ENCODE data around the gene JTB. TPM values are rescaled to one million over a fixed set of nuclear protein-coding genes. Genes with fewer than 3 reads are reported as not detected.
"Not testable (repeated sequence)": the region's sequence is repeated elsewhere in the genome, so short reads cannot be mapped to it uniquely, and the experiment has no call there.

JTB gene
- total RNA-seq, result 100 to 1,000 TPM; 120 to 127 TPM

DNA sequence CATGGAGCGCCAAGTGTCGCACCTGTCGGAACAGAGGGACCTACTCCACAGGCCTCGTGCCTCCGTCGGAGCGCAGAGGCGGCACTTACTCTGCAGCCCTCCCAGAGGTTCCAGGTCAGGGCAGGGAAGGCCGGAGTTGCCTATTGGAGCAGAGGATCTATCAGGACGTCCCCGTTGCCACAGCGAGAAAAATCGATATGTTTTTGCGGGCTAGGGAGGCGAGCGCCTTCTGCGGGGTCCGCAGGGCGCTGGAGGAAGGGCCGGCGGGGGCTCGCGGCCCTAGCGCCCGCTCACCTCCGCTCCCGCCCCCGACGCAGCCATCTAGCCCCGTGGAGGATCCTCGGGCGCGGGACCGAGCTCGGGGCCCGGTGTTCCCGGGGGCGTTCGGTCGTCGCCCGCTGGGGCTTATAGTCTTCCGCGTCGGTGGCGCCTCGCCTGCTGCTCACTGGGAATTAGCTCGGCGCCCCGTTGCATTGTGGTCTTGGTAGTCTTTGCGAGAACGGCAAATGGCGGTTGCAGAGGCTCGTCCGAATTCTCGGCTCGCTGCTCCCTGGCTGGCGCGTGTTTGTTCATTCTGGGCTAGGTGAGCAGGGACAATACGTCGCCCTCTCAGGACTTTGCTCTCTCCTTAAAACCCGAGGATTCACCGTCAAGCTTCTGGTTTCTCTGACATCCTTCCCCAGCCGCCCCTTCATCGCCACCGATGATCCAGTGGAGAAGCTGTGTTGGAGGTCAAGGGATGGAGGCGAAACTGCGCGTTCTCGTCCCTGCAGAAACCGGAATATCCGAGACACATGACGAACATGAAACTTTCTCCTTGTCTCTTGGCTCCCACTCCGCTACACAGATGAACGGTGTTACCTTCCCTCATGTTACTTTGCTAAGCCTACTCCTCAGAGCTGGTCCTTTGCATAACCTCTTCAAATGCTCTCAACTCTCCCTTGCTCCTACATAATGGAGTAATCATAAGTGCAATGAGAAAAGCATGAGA lies at the start of gene JTB:
JTB (minus strand) TSS at position 425 of the 991 bp plus-strand sequence; CDS start at position 3, 422 bp downstream.
- no peaks in the 10 kb centered on the region for H3K27me3 Mint-ChIP-seq
- CTCF ChIA-PET, result interaction anchor here (0.6 to 5.0 kb wide), 9 partner anchors 8 to 269 kb away, joined by 3 to 48 read pairs (median 11); partner anchors contain the start of genes CREB3L4, DENND4B, RAB13 and RPS27
- DNase-seq, result peak; percentile 89
- peaks cover 42% of the 10 kb centered on the region for H3K36me3 Mint-ChIP-seq (ENCODE audit: low read depth)
- POLR2A ChIA-PET, result interaction anchor here (0.6 to 7.4 kb wide), 29 partner anchors 8 to 432 kb away, joined by 3 to 118 read pairs (median 4); partner anchors contain the start of genes CHTOP, CREB3L4, CRTC2 and DENND4B
- H3K4me3 Mint-ChIP-seq, result peak within 1 kb of the TSS; percentile 97
- H3K27ac Mint-ChIP-seq, result peak within 1 kb of the TSS; percentile 89
- H3K4me1 Mint-ChIP-seq, result peaks cover 49% of the 10 kb centered on the region
- H3K9me3 Mint-ChIP-seq, result no peaks in the 10 kb centered on the region

DNA sequence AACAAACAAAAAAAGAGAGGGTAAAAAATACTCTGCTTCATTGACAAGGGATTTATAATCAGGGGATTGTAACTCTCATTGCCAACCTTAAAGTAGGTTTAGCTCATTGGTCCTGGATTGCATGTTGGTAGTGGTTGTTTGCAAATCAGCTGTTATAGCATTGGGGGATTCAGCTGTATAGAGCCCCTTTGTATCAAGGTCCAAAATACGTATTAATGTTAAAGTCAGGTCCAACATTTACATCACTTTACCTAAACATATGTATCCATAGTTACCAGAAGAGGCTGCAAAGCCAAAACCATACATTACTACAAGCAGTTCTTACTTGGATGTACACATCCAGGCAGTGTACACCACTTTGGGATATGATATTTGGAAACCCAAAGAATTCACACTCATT lies 42.5 kb upstream of the JTB start:
- Mint-ChIP-seq H3K36me3 (ENCODE audit: low read depth) (no peaks in the 10 kb centered on the region), H3K27ac (no peak overlapping the region), H3K27me3 (no peaks in the 10 kb centered on the region), H3K4me3 (no peak overlapping the region), H3K9me3 (no peaks in the 10 kb centered on the region), H3K4me1 (no peaks in the 10 kb centered on the region)
- ChIA-PET CTCF (no interaction called here), POLR2A (no interaction called here)
- no peak for DNase-seq

DNA sequence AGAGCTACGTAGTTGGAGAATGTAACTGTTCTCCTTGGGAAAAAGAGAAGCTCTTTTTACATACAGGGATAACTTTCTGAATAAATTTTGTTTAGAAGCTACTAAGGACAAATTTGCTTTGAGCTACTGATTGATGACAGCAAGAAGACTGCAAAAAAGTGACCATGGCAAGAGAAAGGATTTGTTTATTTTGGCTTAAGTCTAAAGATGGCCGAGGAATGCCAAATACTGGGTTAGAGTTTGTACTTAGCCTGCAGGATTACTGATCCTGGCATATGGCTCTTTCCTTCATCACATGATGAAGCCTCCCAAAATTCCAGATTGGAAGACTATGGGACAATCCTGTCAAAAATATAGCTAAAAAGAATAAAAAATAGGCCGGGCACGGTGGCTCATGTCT lies 41.8 kb upstream of the JTB start:
- Mint-ChIP-seq H3K27me3 (no peaks in the 10 kb centered on the region), H3K4me3 (no peak overlapping the region), H3K4me1 (no peaks in the 10 kb centered on the region), H3K27ac (no peak overlapping the region), H3K9me3 (no peaks in the 10 kb centered on the region), H3K36me3 (ENCODE audit: low read depth) (no peaks in the 10 kb centered on the region)
- no peak for DNase-seq
- POLR2A ChIA-PET, result no interaction called here
- CTCF ChIA-PET, result no interaction called here

DNA sequence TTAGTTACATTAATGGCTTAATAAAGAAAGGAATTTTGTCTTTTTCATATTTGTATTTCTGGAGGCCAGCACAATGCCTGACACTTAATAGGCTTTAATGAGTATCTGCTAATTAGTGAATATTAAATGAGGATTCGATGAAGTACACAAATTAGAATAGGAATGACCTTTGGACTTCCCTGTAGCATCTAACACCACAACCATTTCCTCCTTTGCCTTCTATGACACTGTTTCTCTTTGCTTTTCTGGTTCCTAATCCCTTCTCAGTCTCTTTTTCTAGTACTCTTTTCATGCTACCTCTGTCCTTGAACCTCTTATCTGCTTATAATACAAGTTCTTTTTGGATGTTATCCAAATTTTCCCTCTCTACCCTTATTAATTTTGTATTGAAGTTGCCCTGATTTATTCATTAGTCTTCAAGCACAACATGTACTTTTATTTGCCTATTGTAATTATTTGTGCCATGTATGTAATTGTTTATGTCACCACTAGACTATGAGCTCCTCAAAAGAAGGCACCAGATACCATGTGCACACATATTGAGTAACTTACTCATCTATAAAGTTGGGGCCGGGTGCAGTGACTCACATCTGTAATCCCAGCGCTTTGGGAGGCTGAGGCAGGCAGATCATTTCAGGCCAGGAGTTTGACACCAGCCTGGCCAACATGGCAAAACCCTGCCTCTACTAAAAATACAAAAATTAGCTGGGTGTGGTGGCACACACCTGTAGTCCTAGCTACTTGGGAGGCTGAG lies 36.9 kb upstream of the JTB start:
- POLR2A ChIA-PET, result interaction anchor here (0.6 kb wide), 1 partner anchor 37 kb away, joined by 3 read pairs; the partner anchor contains the start of gene JTB
- CTCF ChIA-PET, result no interaction called here
- Mint-ChIP-seq H3K27me3 (no peaks in the 10 kb centered on the region), H3K9me3 (no peaks in the 10 kb centered on the region), H3K27ac (no peak overlapping the region), H3K36me3 (ENCODE audit: low read depth) (no peaks in the 10 kb centered on the region), H3K4me1 (no peaks in the 10 kb centered on the region), H3K4me3 (no peak overlapping the region)
- DNase-seq, result no peak

DNA sequence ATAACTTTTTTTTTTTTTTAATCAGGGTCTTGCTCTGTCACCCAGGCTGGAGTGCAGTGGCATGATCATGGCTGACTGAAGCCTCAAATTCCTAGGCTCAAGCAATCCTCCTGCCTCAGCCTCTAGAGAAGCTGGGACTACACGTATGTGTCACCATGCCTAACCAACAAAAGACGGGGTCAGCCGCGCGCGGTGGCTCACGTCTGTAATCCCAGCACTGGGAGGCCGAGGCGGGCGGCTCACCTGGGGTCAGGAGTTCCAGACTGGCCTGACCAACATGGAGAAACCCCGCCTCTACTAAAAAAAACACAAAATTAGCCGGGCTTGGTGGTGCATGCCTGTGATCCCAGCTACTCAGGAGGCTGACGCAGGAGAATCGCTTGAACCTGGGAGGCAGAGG lies 35.1 kb upstream of the JTB start:
- POLR2A ChIA-PET, result interaction anchor here (1.4 kb wide), 1 partner anchor 22 kb away, joined by 4 read pairs; the partner anchor contains the start of gene RPS27
- H3K9me3 Mint-ChIP-seq; H3K36me3 Mint-ChIP-seq (ENCODE audit: low read depth); H3K27ac Mint-ChIP-seq; DNase-seq; CTCF ChIA-PET; H3K27me3 Mint-ChIP-seq; H3K4me3 Mint-ChIP-seq; H3K4me1 Mint-ChIP-seq: not testable (repeated sequence)

DNA sequence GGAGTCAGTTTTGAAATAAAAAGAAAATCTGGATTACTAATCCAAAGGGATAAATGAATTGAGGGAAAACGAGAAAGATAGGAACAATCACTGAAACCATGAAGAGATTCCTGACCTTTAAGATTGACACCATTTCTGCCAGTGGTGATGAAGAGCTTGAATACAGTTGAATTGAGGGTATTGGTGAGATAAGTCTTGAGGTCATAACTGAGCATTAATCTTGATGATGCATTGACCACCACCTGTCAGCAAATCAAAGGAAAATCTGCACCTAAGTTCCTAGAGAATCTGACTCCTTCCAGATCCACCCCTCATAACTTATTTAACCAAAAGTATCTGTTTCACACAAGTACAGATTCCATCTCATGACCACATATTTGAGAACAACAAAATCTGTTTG lies 34.7 kb upstream of the JTB start:
- CTCF ChIA-PET, result no interaction called here
- DNase-seq, result no peak
- H3K9me3 Mint-ChIP-seq, result no peaks in the 10 kb centered on the region
- no peaks in the 10 kb centered on the region for H3K4me1 Mint-ChIP-seq
- no peaks in the 10 kb centered on the region for H3K36me3 Mint-ChIP-seq (ENCODE audit: low read depth)
- POLR2A ChIA-PET, result interaction anchor here (1.4 kb wide), 1 partner anchor 22 kb away, joined by 4 read pairs; the partner anchor contains the start of gene RPS27
- no peaks in the 10 kb centered on the region for H3K27me3 Mint-ChIP-seq
- no peak overlapping the region for H3K27ac Mint-ChIP-seq
- no peak overlapping the region for H3K4me3 Mint-ChIP-seq

DNA sequence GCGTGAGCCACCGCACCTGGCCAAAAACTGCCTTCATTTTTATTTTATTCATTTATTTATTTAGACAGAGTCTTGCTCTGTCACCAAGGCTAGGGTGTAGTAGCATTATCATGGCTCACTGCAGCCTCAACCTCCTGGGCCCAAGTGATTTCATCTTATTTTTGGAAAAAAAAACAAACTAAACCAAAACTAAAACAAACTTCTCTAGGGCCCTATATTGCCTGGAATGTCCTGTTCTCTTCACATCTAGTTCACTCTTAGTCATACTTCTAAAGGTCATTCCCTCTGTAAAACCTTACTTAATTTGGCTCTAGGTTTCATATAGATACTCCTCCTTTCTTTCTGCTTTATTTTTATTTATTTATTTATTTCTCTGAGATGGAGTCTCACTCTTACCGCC lies 28.7 kb upstream of the JTB start:
- Mint-ChIP-seq H3K27ac (no peak overlapping the region), H3K4me3 (no peak overlapping the region), H3K36me3 (ENCODE audit: low read depth) (no peaks in the 10 kb centered on the region), H3K9me3 (no peaks in the 10 kb centered on the region), H3K4me1 (no peaks in the 10 kb centered on the region), H3K27me3 (no peaks in the 10 kb centered on the region)
- POLR2A ChIA-PET, result no interaction called here
- CTCF ChIA-PET, result no interaction called here
- no peak for DNase-seq

DNA sequence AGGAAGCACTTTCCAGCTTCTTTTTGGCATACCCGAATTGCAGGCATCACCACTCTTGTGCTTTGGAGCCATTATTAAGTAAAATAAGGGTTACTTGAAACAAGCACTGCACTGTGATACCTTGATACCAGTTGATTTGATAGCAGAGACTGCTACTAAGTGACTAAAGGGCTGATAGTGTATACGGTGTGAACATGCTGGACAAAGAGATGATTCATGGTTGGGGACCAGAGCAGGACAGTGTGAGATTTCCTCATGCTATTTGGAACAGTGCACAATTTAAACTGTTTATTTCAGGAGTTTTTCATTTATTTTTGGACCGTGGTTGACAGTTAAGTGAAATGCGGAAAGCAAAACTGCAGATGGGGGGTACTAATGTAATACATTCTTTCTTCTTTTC lies 22.9 kb upstream of the JTB start:
- Mint-ChIP-seq H3K4me3 (no peak overlapping the region), H3K4me1 (peaks cover 3% of the 10 kb centered on the region), H3K36me3 (ENCODE audit: low read depth) (peaks cover 4% of the 10 kb centered on the region), H3K27me3 (no peaks in the 10 kb centered on the region), H3K9me3 (no peaks in the 10 kb centered on the region), H3K27ac (no peak overlapping the region)
- no peak for DNase-seq
- ChIA-PET CTCF (no interaction called here), POLR2A (interaction anchor here (4.2 kb wide), 1 partner anchor 9 kb away, joined by 26 read pairs; the partner anchor contains the start of gene RPS27)

DNA sequence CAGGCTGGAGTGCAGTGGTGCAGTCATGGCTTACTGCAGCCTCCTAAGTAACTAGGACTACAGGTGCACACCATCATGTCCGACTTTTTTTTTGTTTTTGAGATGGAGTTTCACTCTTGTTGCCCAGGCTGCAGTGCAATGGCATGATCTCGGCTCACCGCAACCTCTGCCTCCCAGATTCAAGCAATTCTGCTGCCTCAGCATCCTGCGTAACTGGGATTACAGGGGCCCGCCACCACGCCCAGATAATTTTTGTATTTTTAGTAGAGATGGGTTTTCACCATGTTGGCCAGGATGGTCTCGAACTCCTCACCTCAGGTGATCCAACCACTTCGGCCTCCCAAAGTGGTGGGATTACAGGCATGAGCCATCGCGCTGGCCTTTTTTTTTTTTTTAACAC lies 19.4 kb upstream of the JTB start:
- CTCF ChIA-PET, DNase-seq, H3K4me3 Mint-ChIP-seq, H3K27me3 Mint-ChIP-seq, H3K27ac Mint-ChIP-seq, POLR2A ChIA-PET, H3K9me3 Mint-ChIP-seq: not testable (repeated sequence)
- H3K36me3 Mint-ChIP-seq (ENCODE audit: low read depth), result peaks cover 26% of the 10 kb centered on the region
- H3K4me1 Mint-ChIP-seq, result peaks cover 19% of the 10 kb centered on the region

DNA sequence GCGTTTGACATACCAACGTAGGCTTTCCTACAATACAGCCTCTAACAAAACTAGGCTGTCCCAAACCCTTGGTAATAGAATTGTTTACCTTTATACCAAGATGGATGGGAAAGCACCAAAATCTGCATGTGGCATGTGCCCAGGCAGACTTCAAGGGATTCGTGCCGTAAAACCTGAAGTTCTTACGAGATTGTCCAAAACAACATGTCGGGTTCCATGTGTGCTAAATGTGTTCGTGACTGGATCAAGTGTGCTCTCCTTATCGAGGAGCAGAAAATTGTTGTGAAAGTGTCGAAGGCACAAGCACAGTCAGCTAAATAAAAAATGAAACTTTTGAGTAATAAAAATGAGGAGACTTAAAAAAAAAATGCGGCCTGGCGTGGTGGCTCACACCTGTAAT lies 18.2 kb upstream of the JTB start:
- no peaks in the 10 kb centered on the region for H3K27me3 Mint-ChIP-seq
- H3K4me1 Mint-ChIP-seq, result peaks cover 26% of the 10 kb centered on the region
- no peak for DNase-seq
- POLR2A ChIA-PET, result interaction anchor here (0.9 to 1.3 kb wide), 2 partner anchors 18 to 162 kb away, joined by 4 to 5 read pairs; partner anchors contain the start of gene JTB
- H3K36me3 Mint-ChIP-seq (ENCODE audit: low read depth), result peaks cover 39% of the 10 kb centered on the region
- CTCF ChIA-PET, result interaction anchor here (1.0 kb wide), 1 partner anchor 164 kb away, joined by 3 read pairs; no protein-coding TSS in a partner anchor
- no peak overlapping the region for H3K4me3 Mint-ChIP-seq
- no peaks in the 10 kb centered on the region for H3K9me3 Mint-ChIP-seq
- H3K27ac Mint-ChIP-seq, result no peak overlapping the region

DNA sequence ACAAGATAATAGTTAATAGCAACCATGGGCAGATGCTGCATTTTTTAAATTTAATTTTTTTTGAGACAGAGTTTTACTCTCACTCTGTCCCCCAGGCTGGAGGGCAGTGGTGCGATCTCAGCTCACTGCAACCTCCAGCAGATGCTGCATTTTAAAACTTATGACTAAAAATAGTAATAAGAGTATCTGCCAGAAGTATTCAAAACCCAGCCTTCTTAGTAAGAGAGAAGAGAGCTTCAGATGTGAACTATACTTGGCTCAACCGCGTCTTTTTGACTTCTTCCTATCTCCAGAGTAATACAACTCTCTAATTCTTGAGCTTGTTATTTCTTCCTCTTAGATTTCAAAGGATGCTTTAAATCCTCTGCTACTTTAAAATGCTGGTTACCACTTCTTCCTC lies 17.7 kb upstream of the JTB start:
- H3K4me1 Mint-ChIP-seq, result peaks cover 30% of the 10 kb centered on the region
- no peaks in the 10 kb centered on the region for H3K9me3 Mint-ChIP-seq
- no peaks in the 10 kb centered on the region for H3K27me3 Mint-ChIP-seq
- no peak for DNase-seq
- CTCF ChIA-PET, result interaction anchor here (1.0 kb wide), 1 partner anchor 164 kb away, joined by 3 read pairs; no protein-coding TSS in a partner anchor
- no peak overlapping the region for H3K27ac Mint-ChIP-seq
- POLR2A ChIA-PET, result interaction anchor here (0.9 to 2.5 kb wide), 4 partner anchors 8 to 162 kb away, joined by 3 to 9 read pairs (median 4); partner anchors contain the start of gene JTB
- no peak overlapping the region for H3K4me3 Mint-ChIP-seq
- peaks cover 40% of the 10 kb centered on the region for H3K36me3 Mint-ChIP-seq (ENCODE audit: low read depth)

DNA sequence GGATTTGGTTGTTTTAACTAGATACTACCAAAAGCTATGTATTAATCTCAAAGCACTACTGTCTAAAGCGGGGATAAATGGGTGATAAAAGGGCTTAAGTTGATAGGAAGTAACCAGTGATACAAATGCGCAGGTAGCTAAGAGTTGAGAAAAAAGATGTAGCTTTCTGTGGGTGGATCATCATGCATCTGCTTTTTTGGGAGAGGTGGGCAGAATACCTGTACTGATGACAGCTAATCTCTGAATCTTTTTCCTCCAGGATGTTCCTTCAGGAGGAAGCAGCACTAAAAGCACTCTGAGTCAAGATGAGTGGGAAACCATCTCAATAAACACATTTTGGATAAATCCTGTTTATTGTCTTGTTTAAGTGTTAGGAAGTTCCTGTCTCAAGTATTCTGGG lies 14.3 kb upstream of the JTB start:
- CTCF ChIA-PET, result interaction anchor here (1.2 to 3.7 kb wide), 3 partner anchors 15 to 320 kb away, joined by 3 to 20 read pairs (median 7); partner anchors contain the start of genes CREB3L4 and JTB
- POLR2A ChIA-PET, result interaction anchor here (0.9 to 3.9 kb wide), 14 partner anchors 8 to 320 kb away, joined by 3 to 81 read pairs (median 20); partner anchors contain the start of genes CREB3L4, DENND4B, GATAD2B and JTB
- Mint-ChIP-seq H3K9me3 (no peaks in the 10 kb centered on the region), H3K4me1 (peaks cover 41% of the 10 kb centered on the region), H3K27me3 (no peaks in the 10 kb centered on the region), H3K27ac (peak overlapping the region; percentile 90), H3K36me3 (ENCODE audit: low read depth) (peaks cover 40% of the 10 kb centered on the region), H3K4me3 (peak overlapping the region; percentile 90)
- DNase-seq, result no peak
